GM12801 (cell line): ENCODE measurements around the gene PLEKHD1.

Source experiments
- TF ChIP-seq, protein P1 (sequence below): IDR thresholded peaks from one replicate; pipeline ENCODE4 v1.5.1; 2011; ENCODE audit warnings: control low read depth; ENCODE audit not compliant: insufficient read length; ENCODE audit errors: extremely low read depth

PLEKHD1 gene

GRCh38 chr14:69484444-69485314 is at the start of gene PLEKHD1:
PLEKHD1 (plus strand) TSS chr14:69484728; CDS start chr14:69484966, 238 bp downstream.
- TF ChIP-seq, protein P1, sequence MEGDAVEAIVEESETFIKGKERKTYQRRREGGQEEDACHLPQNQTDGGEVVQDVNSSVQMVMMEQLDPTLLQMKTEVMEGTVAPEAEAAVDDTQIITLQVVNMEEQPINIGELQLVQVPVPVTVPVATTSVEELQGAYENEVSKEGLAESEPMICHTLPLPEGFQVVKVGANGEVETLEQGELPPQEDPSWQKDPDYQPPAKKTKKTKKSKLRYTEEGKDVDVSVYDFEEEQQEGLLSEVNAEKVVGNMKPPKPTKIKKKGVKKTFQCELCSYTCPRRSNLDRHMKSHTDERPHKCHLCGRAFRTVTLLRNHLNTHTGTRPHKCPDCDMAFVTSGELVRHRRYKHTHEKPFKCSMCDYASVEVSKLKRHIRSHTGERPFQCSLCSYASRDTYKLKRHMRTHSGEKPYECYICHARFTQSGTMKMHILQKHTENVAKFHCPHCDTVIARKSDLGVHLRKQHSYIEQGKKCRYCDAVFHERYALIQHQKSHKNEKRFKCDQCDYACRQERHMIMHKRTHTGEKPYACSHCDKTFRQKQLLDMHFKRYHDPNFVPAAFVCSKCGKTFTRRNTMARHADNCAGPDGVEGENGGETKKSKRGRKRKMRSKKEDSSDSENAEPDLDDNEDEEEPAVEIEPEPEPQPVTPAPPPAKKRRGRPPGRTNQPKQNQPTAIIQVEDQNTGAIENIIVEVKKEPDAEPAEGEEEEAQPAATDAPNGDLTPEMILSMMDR, result no peak

- TF ChIP-seq, protein P1, result no peak
Observed at GRCh38 chr14:69439521-69440270, 44.8 kb upstream of the PLEKHD1 start.

DNA sequence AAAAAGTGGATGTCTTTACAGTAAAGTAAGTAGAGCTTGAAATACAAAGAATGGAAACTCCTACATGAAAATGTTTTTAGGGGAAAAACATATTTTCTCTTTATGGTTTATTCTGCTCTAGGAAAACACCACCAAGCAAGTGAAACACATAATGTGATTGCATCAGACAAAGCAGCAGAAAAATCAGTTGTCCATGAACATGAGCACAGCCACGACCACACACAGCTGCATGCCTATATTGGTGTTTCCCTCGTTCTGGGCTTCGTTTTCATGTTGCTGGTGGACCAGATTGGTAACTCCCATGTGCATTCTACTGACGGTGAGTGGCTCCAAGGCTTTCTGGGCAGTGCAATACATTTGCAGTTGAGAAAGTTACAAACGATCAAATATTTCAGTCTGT is 42.6 kb upstream of the PLEKHD1 start:
- TF ChIP-seq, protein P1, result no peak

DNA sequence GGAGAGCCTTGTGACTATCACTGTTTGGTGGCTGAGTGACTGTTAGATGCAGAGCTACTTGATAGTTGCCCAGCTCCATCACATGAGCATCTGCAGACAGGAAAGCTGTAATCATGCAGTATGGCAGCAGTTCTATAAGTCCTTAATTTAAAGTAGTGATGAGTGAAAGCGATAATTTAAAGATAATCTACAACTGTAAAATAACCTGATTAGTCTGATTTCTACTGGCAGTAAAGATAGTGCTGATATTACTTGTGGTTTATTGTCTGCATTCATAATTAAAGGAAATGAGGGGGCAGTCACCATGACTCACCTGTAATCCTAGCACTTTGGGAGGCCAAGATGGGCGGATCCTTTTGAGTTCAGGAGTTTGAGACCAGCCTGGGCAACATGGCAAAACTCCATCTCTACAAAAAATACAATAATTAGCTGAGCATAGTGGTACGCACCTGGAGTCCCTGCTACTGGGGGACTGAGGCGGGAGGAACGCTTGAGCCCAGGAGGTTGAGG is 41.2 kb upstream of the PLEKHD1 start:
- TF ChIP-seq, protein P1, result no peak

- TF ChIP-seq, protein P1, result no peak
Observed at GRCh38 chr14:69449216-69449615, 35.3 kb upstream of the PLEKHD1 start.

DNA sequence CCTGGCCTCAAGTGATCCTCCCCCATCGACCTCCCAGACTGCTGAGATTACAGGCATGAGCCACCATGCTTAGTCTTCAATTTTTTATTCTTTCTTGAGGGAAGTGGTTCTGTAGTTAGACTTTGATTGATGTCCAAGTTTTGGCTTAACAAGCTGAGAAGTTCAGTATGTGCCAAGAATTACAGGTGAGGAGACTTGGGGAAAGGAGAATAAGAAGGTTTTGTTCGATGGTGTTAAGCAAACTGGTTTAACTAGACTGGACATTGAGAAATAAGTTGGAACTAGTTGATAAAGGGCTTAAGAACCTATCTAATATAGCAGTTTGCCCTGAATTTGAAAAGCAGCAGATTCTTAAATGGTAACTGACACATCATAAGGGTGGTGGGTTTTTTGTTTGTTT is 32.6 kb upstream of the PLEKHD1 start:
- TF ChIP-seq, protein P1, result no peak

DNA sequence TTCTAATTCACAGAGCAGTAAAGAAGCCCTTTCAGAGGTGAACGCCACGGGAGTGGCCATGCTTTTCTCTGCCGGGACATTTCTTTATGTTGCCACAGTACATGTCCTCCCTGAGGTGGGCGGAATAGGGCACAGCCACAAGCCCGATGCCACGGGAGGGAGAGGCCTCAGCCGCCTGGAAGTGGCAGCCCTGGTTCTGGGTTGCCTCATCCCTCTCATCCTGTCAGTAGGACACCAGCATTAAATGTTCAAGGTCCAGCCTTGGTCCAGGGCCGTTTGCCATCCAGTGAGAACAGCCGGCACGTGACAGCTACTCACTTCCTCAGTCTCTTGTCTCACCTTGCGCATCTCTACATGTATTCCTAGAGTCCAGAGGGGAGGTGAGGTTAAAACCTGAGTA is 26.2 kb upstream of the PLEKHD1 start:
- TF ChIP-seq, protein P1, result no peak
